Activated CD4-positive, alpha-beta T cell treated with anti-CD3 and anti-CD28 coated beads, Interleukin-2, Interleukin-4, amounts not matched to agents 100 ng/mL and 50 ng/mL, durations not matched to agents 16 hours and 8 hours (primary cell): ENCODE results near the gene PIK3R6.
"Not testable (repeated sequence)": the region's sequence is repeated elsewhere in the genome, so short reads cannot be mapped to it uniquely, and the experiment has no call there.

Experiments
- DNase-seq: peaks from one replicate; pipeline ENCODE4 v3.0.0-alpha.2; 2020; ENCODE audit warnings: low spot score

The PIK3R6 gene

GRCh38 chr17:8823279-8823678, 44.2 kb downstream of the PIK3R6 start:
- no peak for DNase-seq

GRCh38 chr17:8822401-8823035, 45.0 kb downstream of the PIK3R6 start:
- no peak for DNase-seq

GRCh38 chr17:8821446-8822105, 45.9 kb downstream of the PIK3R6 start:
- no peak for DNase-seq

GRCh38 chr17:8820311-8821010, 47.0 kb downstream of the PIK3R6 start:
- DNase-seq, result no peak

GRCh38 chr17:8818654-8819330, 48.7 kb downstream of the PIK3R6 start:
- no peak for DNase-seq

- no peak for DNase-seq
Observed at GRCh38 chr17:8818047-8818446, 49.4 kb downstream of the PIK3R6 start.

GRCh38 chr17:8806926-8807550, 60.4 kb downstream of the PIK3R6 start:
- DNase-seq, result peak; percentile 37

GRCh38 chr17:8806253-8806925, 61.1 kb downstream of the PIK3R6 start:
- DNase-seq, result no peak

GRCh38 chr17:8805396-8805795, 62.1 kb downstream of the PIK3R6 start:
- DNase-seq, result not testable (repeated sequence)

- no peak for DNase-seq
Observed at GRCh38 chr17:8803531-8804420, 63.7 kb downstream of the PIK3R6 start.

GRCh38 chr17:8801135-8801840, 66.2 kb downstream of the PIK3R6 start:
- no peak for DNase-seq

GRCh38 chr17:8800656-8801055, 66.8 kb downstream of the PIK3R6 start:
- no peak for DNase-seq

GRCh38 chr17:8799570-8800212, 67.8 kb downstream of the PIK3R6 start:
- no peak for DNase-seq

- no peak for DNase-seq
Observed at GRCh38 chr17:8798846-8799569, 68.5 kb downstream of the PIK3R6 start, which contains the start of gene MFSD6L. MFSD6L (minus strand) TSS chr17:8799365; CDS start chr17:8799120, 245 bp downstream.

GRCh38 chr17:8798176-8798845, 69.2 kb downstream of the PIK3R6 start:
- DNase-seq, result no peak

- DNase-seq, result no peak
Observed at GRCh38 chr17:8797621-8798175, 69.8 kb downstream of the PIK3R6 start.

- no peak for DNase-seq
Observed at GRCh38 chr17:8794636-8795035, 72.8 kb downstream of the PIK3R6 start.

GRCh38 chr17:8793649-8794048, 73.8 kb downstream of the PIK3R6 start:
- DNase-seq, result no peak
